G401.6 (cell line): ENCODE measurements around the gene SLIT3.

ENCODE experiments used
- FAIRE-seq: peaks from 2 replicates; lab custom pipeline; 2012; peaks lifted over from hg19 to GRCh38; lab: Jason Lieb, UNC

Gene SLIT3

GRCh38 chr5:168951769-168952168 lies 349.2 kb downstream of the SLIT3 start:
- no peak for FAIRE-seq

- no peak for FAIRE-seq
These were observed 349.6 kb downstream of the SLIT3 start for GRCh38 chr5:168951356-168951755.

- no peak for FAIRE-seq
These were observed 350.5 kb downstream of the SLIT3 start for GRCh38 chr5:168950241-168950951.

- no peak for FAIRE-seq
These were observed 352.2 kb downstream of the SLIT3 start for GRCh38 chr5:168948746-168949145.

GRCh38 chr5:168947212-168947868 lies 353.6 kb downstream of the SLIT3 start:
- no peak for FAIRE-seq

- no peak for FAIRE-seq
These were observed 354.6 kb downstream of the SLIT3 start for GRCh38 chr5:168946363-168946762.

GRCh38 chr5:168944004-168944403 lies 356.9 kb downstream of the SLIT3 start:
- no peak for FAIRE-seq

GRCh38 chr5:168943091-168943884 lies 357.7 kb downstream of the SLIT3 start:
- no peak for FAIRE-seq

GRCh38 chr5:168941901-168942300 lies 359.0 kb downstream of the SLIT3 start:
- no peak for FAIRE-seq

- FAIRE-seq, result no peak
These were observed 360.2 kb downstream of the SLIT3 start for GRCh38 chr5:168940712-168941111.

- no peak for FAIRE-seq
These were observed 360.9 kb downstream of the SLIT3 start for GRCh38 chr5:168939887-168940544.

- FAIRE-seq, result no peak
These were observed 361.7 kb downstream of the SLIT3 start for GRCh38 chr5:168939156-168939800.

GRCh38 chr5:168936511-168936910 lies 364.4 kb downstream of the SLIT3 start:
- FAIRE-seq, result no peak

GRCh38 chr5:168935183-168935582 lies 365.8 kb downstream of the SLIT3 start:
- FAIRE-seq, result no peak

GRCh38 chr5:168934169-168934568 lies 366.8 kb downstream of the SLIT3 start:
- no peak for FAIRE-seq

- no peak for FAIRE-seq
These were observed 368.3 kb downstream of the SLIT3 start for GRCh38 chr5:168932400-168933189.

- FAIRE-seq, result no peak
These were observed 369.1 kb downstream of the SLIT3 start for GRCh38 chr5:168931638-168932345.

- no peak for FAIRE-seq
These were observed 371.3 kb downstream of the SLIT3 start for GRCh38 chr5:168929656-168930055.

GRCh38 chr5:168925160-168925559 lies 375.8 kb downstream of the SLIT3 start:
- FAIRE-seq, result no peak

- FAIRE-seq, result no peak
These were observed 379.6 kb downstream of the SLIT3 start for GRCh38 chr5:168921147-168921866.
